LNCAP (cell line): ENCODE data around the gene CFAP61.

Experiments used
- CTCF ChIP-seq: fragments of 450-650 bp; IDR thresholded peaks from 2 replicates; pipeline ENCODE4 v1.5.1; 2017; ENCODE audit warnings: mild to moderate bottlenecking

CFAP61 gene

GRCh38 chr20:20366876-20367574, 314.7 kb downstream of the CFAP61 start:
- TF ChIP-seq CTCF = no peak

DNA sequence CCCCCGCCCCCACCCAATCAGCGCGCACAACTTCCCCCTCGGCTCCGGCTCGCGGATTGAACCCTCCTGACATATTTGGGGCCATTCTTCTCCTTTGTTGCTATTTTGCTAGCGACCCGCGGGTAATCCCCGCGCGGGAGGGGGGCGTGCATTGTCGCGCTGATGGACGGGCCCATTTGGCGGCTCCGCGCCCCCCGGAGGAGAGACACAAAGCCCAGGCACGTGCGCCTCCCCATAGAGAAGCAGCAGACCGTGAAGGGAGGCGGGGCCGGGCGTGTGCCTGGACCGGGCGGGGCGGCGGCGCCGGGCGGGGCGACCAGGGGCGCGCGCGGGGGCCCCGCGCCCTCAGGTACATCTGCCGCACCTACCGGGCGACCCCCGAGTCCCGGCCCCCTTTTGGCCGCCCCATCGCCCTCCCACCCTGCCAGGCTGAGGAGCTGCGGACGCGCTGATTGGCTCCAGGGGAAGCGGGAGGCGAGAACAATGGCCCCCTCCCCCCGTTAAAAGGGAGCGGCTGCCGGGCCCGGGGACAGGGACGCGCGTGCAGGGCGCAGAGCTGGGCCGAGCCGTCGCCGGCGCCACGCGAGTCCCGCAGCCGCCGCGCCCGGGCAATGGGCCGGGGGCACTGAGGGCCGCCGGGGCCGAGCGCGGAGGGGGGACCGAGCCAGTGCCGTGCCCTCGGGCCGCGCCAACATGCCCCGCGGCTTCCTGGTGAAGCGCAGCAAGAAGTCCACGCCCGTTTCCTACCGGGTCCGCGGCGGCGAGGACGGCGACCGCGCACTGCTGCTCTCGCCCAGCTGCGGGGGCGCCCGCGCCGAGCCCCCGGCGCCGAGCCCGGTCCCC, 315.5 kb downstream of the CFAP61 start, which contains the start of gene INSM1:
Gene INSM1, plus strand, starts transcription at position 530 of the 843 bp plus-strand sequence. Its CDS starts 164 bp downstream, at position 694.
- TF ChIP-seq CTCF = no peak

DNA sequence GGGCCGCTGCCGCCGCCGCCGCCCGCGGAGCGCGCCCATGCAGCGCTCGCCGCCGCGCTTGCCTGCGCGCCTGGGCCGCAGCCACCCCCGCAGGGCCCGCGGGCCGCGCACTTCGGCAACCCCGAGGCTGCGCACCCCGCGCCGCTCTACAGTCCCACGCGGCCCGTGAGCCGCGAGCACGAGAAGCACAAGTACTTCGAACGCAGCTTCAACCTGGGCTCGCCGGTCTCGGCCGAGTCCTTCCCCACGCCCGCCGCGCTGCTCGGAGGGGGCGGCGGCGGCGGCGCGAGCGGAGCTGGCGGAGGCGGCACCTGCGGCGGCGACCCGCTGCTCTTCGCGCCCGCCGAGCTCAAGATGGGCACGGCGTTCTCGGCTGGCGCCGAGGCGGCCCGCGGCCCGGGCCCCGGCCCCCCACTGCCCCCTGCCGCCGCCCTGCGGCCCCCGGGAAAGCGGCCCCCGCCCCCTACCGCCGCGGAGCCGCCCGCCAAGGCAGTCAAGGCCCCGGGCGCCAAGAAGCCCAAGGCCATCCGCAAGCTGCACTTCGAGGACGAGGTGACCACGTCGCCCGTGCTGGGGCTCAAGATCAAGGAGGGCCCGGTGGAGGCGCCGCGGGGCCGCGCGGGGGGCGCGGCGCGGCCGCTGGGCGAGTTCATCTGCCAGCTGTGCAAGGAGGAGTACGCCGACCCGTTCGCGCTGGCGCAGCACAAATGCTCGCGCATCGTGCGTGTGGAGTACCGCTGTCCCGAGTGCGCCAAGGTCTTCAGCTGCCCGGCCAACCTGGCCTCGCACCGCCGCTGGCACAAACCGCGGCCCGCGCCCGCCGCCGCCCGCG, 316.3 kb downstream of the CFAP61 start:
- no peak for TF ChIP-seq CTCF

DNA sequence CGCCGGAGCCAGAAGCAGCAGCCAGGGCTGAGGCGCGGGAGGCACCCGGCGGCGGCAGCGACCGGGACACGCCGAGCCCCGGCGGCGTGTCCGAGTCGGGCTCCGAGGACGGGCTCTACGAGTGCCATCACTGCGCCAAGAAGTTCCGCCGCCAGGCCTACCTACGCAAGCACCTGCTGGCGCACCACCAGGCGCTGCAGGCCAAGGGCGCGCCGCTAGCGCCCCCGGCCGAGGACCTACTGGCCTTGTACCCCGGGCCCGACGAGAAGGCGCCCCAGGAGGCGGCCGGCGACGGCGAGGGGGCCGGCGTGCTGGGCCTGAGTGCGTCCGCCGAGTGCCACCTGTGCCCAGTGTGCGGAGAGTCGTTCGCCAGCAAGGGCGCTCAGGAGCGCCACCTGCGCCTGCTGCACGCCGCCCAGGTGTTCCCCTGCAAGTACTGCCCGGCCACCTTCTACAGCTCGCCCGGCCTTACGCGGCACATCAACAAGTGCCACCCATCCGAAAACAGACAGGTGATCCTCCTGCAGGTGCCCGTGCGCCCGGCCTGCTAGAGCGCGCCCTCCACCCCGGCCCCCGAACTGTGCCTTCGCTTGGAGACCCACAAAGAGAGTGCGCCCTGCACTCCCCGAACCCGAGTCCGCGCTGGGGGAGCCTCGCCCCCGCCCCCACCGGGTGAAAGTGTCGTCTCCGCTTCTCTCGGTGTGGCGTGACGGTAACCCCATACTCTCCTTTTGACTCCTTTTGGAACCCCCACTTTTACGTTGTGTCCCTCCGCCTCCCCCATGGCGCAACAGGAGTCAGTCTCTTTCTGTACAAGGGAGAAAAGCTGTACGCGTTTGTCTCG, 317.1 kb downstream of the CFAP61 start:
- TF ChIP-seq CTCF = peak; percentile 52

- no peak for TF ChIP-seq CTCF
These were observed 317.8 kb downstream of the CFAP61 start for GRCh38 chr20:20370094-20370575.

DNA sequence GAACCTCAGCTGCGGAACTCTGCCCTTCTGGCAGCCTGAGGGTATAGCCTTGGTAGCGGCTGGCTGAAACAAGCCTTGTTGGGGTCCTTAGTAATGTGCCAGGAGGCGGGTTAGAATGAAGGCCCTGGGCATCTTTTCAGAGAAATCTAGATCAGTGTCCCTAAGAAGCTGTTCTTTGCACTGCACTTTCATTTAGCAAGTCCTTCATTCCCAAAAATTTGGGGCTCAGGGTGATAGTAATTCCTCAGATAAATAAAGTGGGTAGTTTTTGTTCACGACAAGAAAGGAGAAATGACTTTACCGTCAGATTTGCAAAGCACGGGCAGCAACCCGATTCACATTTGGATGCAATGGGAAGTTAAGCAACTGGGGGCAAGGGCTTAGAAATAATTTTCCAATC, 318.8 kb downstream of the CFAP61 start:
- TF ChIP-seq CTCF = no peak
